Body of pancreas (tissue), 4 donors: ENCODE data around the gene SLC25A21. TPM values are rescaled to one million over a fixed set of nuclear protein-coding genes. Genes with fewer than 3 reads are reported as not detected.

Source experiments
- ATAC-seq: fragments of 150-250 bp; one replicate; pipeline ENCODE4 v1.9.1; 2016
- DNase-seq, 4 donors: peaks; one replicate each; pipeline ENCODE4 v3.0.0-alpha.2; 2019
- H3K27ac ChIP-seq, 4 donors: fragments of 200-600 bp; sonication (generic); 1 replicate in 3 of 4; 2 replicates in 1 of 4; pipeline versions ENCODE4 v1.5.1 to v1.6.1; 2016 to 2019; ENCODE audit warnings: mild to moderate bottlenecking in 1 of 4, mixed read lengths in 1 of 4, moderate library complexity in 1 of 4
- H3K27me3 ChIP-seq, 2 donors: fragments of 200-600 bp; sonication (generic); one replicate each; pipeline ENCODE4 v1.6.0; 2016; ENCODE audit warnings: mild to moderate bottlenecking in 1 of 2
- H3K36me3 ChIP-seq, 2 donors: fragments of 200-600 bp; sonication (generic); replicated peaks in 1 of 2; 2 replicates each; pipeline ENCODE4 v1.5.1; 2016; ENCODE audit warnings: low read depth in 2 of 2; ENCODE audit not compliant: insufficient read depth in 1 of 2
- H3K4me1 ChIP-seq: fragments of 200-600 bp; sonication (generic); one replicate; pipeline ENCODE4 v1.6.0; 2016
- H3K4me3 ChIP-seq, 2 donors: fragments of 200-600 bp; sonication (generic); 1 replicate in 1 of 2; 2 replicates in 1 of 2; pipeline ENCODE4 v1.5.1; 2016 to 2019
- H3K9me3 ChIP-seq, 3 donors: fragments of 200-600 bp; sonication (generic); 1 replicate in 2 of 3; 2 replicates in 1 of 3; pipeline ENCODE4 v1.5.1; 2016
- CTCF ChIP-seq, 7 experiments: fragments of 450-650 bp in 4 of 7; fragments of 200-600 bp in 3 of 7; sonication (generic) in 3 of 7; IDR thresholded peaks; one replicate each; pipeline ENCODE4 v1.5.1; 2016 to 2019; ENCODE audit warnings: antibody characterized with exemption in 7 of 7
- POLR2A ChIP-seq, 3 donors: fragments of 450-650 bp; IDR thresholded peaks; one replicate each; pipeline ENCODE4 v1.6.1; 2016; ENCODE audit warnings: antibody characterized with exemption in 3 of 3, mild to moderate bottlenecking in 2 of 3
- WGBS, 2 donors: methylation state at CpG; one replicate each; pipeline ENCODE4 v1.1.5; 2017; 5-methylcytosine and 5-hydroxymethylcytosine counted together
- intact Hi-C: fragments of 100-400 bp; cut with DNase I; formaldehyde crosslinking; loops from one replicate; pipeline ENCODE4 v1.15.1; 2023
- total RNA-seq, 2 donors: library from RNA; depleted of rRNA; stranded (reverse); fragments of >200 nt; gene quantifications; one replicate each; pipeline ENCODE4 v1.1.0, GENCODE V29; 2016

SLC25A21 gene
- total RNA-seq, 2 donors from 2014 or later = not detected

DNA sequence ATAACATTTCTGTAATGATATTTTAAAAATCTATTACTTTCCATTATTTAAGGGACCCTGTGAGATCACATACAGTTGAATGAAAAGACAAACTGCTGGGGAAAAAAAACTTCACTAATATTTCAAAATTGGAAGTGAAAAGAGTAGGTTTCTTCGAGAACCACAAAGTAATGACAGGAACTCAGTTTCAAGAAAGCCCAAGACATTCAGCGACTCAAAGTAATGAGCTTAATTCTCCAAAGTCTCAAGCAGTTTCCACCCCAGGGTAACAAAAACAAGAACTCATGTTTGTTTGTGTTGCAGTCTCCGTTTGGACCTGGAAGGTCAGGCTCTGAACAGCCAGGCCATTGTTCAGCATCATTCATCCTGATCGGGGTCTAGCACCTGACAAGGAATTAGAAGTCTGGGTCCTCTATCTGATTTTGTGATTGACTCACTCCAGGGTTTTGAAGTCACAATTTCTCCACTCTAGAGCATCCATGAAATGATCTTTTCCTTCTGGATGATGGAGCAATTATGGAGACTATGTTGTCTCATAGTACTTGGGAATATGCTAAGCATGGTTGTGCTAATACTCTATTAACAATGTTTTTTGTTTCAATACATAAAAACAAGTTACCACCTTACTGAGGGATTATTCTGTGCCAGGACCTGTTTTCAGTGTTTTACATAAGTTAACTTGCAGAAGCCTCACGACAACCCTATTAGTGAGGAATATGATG lies 126.9 kb downstream of the SLC25A21 start:
- ATAC-seq (no peak), DNase-seq (no peak)
- Histone ChIP-seq H3K4me1 (peaks cover 25% of the 10 kb centered on the region), H3K36me3 (no peaks in the 10 kb centered on the region), H3K9me3 (no peaks in the 10 kb centered on the region), H3K4me3 (no peak overlapping the region), H3K27me3 (no peaks in the 10 kb centered on the region), H3K27ac (no peak overlapping the region)
- 71 to 82% methylated on average over 5 of the region's 5 CpGs for WGBS, 2 donors
- TF ChIP-seq POLR2A (IDR thresholded peaks at IDR 0.05) = no peak
- TF ChIP-seq CTCF (IDR thresholded peaks at IDR 0.05) = no peak
- intact Hi-C loops = no loop called here

DNA sequence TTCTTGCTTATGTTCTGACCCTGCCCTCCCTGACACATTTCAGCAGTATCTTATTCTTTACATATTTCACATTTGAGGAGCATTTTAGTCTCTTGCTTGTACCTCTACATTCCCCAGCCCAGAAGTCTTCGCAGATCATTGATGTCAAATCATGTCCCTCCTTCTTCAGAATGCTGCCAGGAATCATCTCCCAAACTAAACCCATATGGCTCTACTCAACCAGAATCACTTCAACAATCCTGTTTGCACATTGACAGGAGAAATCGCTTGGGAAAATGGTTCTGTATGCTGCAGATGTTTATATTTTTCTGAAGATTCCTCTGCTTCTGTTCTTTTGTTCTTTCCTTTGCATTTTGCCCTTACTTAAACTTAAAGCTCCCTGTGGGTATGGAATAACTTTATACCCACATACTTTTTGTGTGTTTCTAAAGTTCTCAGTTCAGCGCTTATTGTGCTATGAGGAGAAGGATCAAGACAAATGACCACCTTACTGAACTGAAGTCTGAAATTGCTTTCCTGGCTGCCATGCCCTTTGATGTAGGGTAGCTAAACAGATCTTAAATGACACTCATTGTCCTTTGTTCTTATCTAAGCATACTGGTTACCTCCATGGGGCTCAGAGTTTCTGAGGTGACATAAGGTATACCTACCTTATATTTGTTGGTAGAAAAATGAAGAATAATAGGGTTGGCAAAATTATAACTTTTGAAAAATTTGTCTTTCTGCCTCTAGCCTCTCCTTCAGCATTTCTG lies 134.6 kb downstream of the SLC25A21 start:
- no peak for TF ChIP-seq POLR2A (IDR thresholded peaks at IDR 0.05)
- no peak for TF ChIP-seq CTCF (IDR thresholded peaks at IDR 0.05)
- DNase-seq = no peak
- 74% methylated on average over 3 of the region's 3 CpGs for WGBS, 2 donors

GRCh38 chr14:37036669-37037341 lies 135.6 kb downstream of the SLC25A21 start:
- WGBS, 2 donors = 67 to 74% methylated on average over 4 of the region's 4 CpGs
- TF ChIP-seq POLR2A (IDR thresholded peaks at IDR 0.05) = no peak
- no peak for TF ChIP-seq CTCF (IDR thresholded peaks at IDR 0.05)
- intact Hi-C loops = no loop called here
- H3K4me1 ChIP-seq = no peaks in the 10 kb centered on the region
- no peak for DNase-seq
- H3K9me3 ChIP-seq = no peaks in the 10 kb centered on the region
- H3K27ac ChIP-seq = no peak overlapping the region
- no peaks in the 10 kb centered on the region for H3K36me3 ChIP-seq
- no peak for ATAC-seq
- no peaks in the 10 kb centered on the region for H3K27me3 ChIP-seq
- no peak overlapping the region for H3K4me3 ChIP-seq

More for the DNA sequence above, 134.6 kb downstream of the SLC25A21 start:
- Histone ChIP-seq H3K36me3 (no peaks in the 10 kb centered on the region), H3K27ac (no peak overlapping the region), H3K9me3 (no peaks in the 10 kb centered on the region), H3K27me3 (no peaks in the 10 kb centered on the region), H3K4me1 (no peaks in the 10 kb centered on the region), H3K4me3 (no peak overlapping the region)
- no peak for ATAC-seq
- intact Hi-C loops = no loop called here

DNA sequence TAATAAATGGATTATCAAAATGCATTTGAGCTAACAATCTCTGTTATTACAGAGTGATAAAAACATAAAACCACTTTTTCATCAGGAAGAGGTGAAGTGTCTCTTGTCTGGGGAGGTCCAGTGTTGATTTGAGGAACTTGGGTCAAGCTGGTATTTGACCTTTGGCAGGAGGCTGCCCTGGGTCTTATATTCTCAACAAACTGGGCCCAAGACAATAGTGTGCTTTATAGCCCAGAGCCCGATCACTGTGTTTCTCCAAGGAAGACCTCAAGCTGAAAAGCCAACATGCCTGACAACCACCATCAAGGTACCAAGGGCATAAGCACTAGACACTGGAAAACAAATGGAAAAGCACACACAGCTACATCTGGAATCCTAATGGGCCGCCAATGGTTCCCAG lies 137.0 kb downstream of the SLC25A21 start:
- Histone ChIP-seq H3K27me3 (no peaks in the 10 kb centered on the region), H3K4me3 (no peak overlapping the region), H3K36me3 (no peaks in the 10 kb centered on the region), H3K4me1 (no peaks in the 10 kb centered on the region), H3K9me3 (no peaks in the 10 kb centered on the region), H3K27ac (no peak overlapping the region)
- DNase-seq (no peak), ATAC-seq (no peak)
- 86 to 98% methylated on average over 2 of the region's 2 CpGs for WGBS, 2 donors
- intact Hi-C loops = no loop called here
- TF ChIP-seq POLR2A (IDR thresholded peaks at IDR 0.05) (no peak), CTCF (IDR thresholded peaks at IDR 0.05) (no peak)
